ENCODE results near the gene CLOCK.

- TF ChIP-seq CTCF (IDR thresholded peaks at IDR 0.05 in 4 of 5, conservative IDR thresholded peaks at IDR 0.05 in 1 of 5) (no peak), POLR2A (IDR thresholded peaks at IDR 0.05) (no peak)
Measured at GRCh38 chr4:55440786-55441185, 105.9 kb downstream of the CLOCK start.
